HT1080 (cell line): ENCODE measurements around the gene WFDC5. TPM values are rescaled to one million over a fixed set of nuclear protein-coding genes. Genes with fewer than 3 reads are reported as not detected.

Experiments
- DNase-seq: peaks from one replicate; pipeline ENCODE4 v3.0.0-alpha.2; 2015; ENCODE audit warnings: low read depth
- total RNA-seq: library from RNA; depleted of rRNA; stranded (reverse); fragments of >200 nt; shearing (Covaris generic); gene quantifications from 2 replicates; pipeline ENCODE4 v1.2.3, GENCODE V29; 2014

Gene WFDC5
- total RNA-seq, 1 experiment from 2014 or later: not detected

GRCh38 chr20:45115829-45116228 lies 855 bp upstream of the WFDC5 start:
- DNase-seq: no peak

- DNase-seq: no peak
These were observed 406 bp upstream of the WFDC5 start for GRCh38 chr20:45115386-45115774.

- no peak for DNase-seq
These were observed 1.1 kb downstream of the WFDC5 start for GRCh38 chr20:45113865-45114264.

GRCh38 chr20:45112754-45113153 lies 2.2 kb downstream of the WFDC5 start:
- no peak for DNase-seq

- DNase-seq: no peak
These were observed 3.0 kb downstream of the WFDC5 start for GRCh38 chr20:45111799-45112471.

GRCh38 chr20:45111285-45111684 lies 3.7 kb downstream of the WFDC5 start:
- DNase-seq: no peak

GRCh38 chr20:45110301-45110700 lies 4.7 kb downstream of the WFDC5 start:
- DNase-seq: no peak

GRCh38 chr20:45109634-45110033 lies 5.3 kb downstream of the WFDC5 start:
- no peak for DNase-seq

- DNase-seq: peak; percentile 28
These were observed 9.7 kb downstream of the WFDC5 start for GRCh38 chr20:45105317-45105716.

- peak; percentile 97 for DNase-seq
These were observed 10.2 kb downstream of the WFDC5 start for GRCh38 chr20:45104786-45105185.

GRCh38 chr20:45103072-45103471 lies 11.9 kb downstream of the WFDC5 start:
- DNase-seq: no peak

- no peak for DNase-seq
These were observed 13.6 kb downstream of the WFDC5 start for GRCh38 chr20:45101333-45101850.

- no peak for DNase-seq
These were observed 14.3 kb downstream of the WFDC5 start, which contains the start of gene KCNS1 for GRCh38 chr20:45100563-45101245. KCNS1 (minus strand) TSS chr20:45101127; CDS start chr20:45099236, 1,891 bp downstream.

GRCh38 chr20:45098103-45098773 lies 16.7 kb downstream of the WFDC5 start:
- no peak for DNase-seq

GRCh38 chr20:45097485-45098102 lies 17.4 kb downstream of the WFDC5 start:
- DNase-seq: no peak

- DNase-seq: no peak
These were observed 18.2 kb downstream of the WFDC5 start for GRCh38 chr20:45096781-45097180.

- DNase-seq: peak; percentile 45
These were observed 19.2 kb downstream of the WFDC5 start for GRCh38 chr20:45095805-45096238.

GRCh38 chr20:45094864-45095574 lies 20.0 kb downstream of the WFDC5 start:
- DNase-seq: no peak

GRCh38 chr20:45094201-45094600 lies 20.8 kb downstream of the WFDC5 start:
- no peak for DNase-seq

GRCh38 chr20:45092898-45093297 lies 22.1 kb downstream of the WFDC5 start:
- DNase-seq: no peak

GRCh38 chr20:45091366-45091765 lies 23.6 kb downstream of the WFDC5 start:
- no peak for DNase-seq
